Epithelial cell of esophagus (primary cell): ENCODE measurements around the gene DIP2C.

ENCODE experiments used
- DNase-seq: peaks from one replicate; pipeline ENCODE4 v3.0.0; 2010; ENCODE audit warnings: low read depth
- H3K4me3 ChIP-seq: 2 replicates; pipeline ENCODE4 v1.5.1; 2011; ENCODE audit warnings: mild to moderate bottlenecking, low read length, control low read depth
- CTCF ChIP-seq: IDR thresholded peaks from 2 replicates; pipeline ENCODE4 v1.5.1; 2011; ENCODE audit warnings: low read depth, mild to moderate bottlenecking, low read length, control low read depth, inconsistent platforms; ENCODE audit not compliant: insufficient read depth; ENCODE audit errors: missing control alignments

DIP2C gene

GRCh38 chr10:570628-571163 lies 118.8 kb downstream of the DIP2C start:
- H3K4me3 ChIP-seq, result no peak overlapping the region
- no peak for DNase-seq
- TF ChIP-seq CTCF, result no peak

DNA sequence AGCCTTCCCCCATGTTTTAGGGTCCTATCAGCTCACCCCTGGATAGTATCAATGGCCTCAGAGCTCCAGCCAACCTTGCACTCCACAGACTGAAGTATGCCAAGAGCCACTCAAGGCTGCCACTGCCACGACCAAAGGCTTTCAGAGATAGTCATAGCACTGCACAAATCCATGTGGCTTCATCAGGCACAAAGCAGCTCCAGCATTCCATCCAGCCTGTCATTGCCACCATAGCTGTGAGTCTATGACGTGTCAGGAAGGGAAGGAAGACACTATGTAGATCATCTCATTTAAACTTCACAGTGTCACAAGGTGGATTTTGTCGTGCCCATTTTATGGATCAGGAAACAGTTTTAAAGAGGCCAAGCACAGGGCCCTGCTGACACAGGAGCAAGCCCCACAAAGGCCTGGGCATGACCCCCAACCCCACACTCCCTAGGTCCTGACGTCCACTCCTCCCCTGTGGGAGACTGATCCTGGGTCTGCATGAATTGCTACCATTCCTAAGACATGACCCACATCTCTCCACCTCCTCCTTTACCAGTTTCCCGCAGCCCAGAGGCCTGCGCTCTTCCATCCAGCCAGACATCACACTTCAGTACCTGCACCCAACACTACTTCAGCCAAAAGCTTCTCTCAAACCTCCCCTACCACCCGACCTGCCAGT lies 119.4 kb downstream of the DIP2C start:
- no peak for DNase-seq
- no peak overlapping the region for H3K4me3 ChIP-seq
- TF ChIP-seq CTCF, result no peak

GRCh38 chr10:568848-569247 lies 120.6 kb downstream of the DIP2C start:
- no peak overlapping the region for H3K4me3 ChIP-seq
- no peak for TF ChIP-seq CTCF
- no peak for DNase-seq

- TF ChIP-seq CTCF, result no peak
- no peak for DNase-seq
- no peak overlapping the region for H3K4me3 ChIP-seq
Observed at GRCh38 chr10:567869-568268, 121.6 kb downstream of the DIP2C start.

DNA sequence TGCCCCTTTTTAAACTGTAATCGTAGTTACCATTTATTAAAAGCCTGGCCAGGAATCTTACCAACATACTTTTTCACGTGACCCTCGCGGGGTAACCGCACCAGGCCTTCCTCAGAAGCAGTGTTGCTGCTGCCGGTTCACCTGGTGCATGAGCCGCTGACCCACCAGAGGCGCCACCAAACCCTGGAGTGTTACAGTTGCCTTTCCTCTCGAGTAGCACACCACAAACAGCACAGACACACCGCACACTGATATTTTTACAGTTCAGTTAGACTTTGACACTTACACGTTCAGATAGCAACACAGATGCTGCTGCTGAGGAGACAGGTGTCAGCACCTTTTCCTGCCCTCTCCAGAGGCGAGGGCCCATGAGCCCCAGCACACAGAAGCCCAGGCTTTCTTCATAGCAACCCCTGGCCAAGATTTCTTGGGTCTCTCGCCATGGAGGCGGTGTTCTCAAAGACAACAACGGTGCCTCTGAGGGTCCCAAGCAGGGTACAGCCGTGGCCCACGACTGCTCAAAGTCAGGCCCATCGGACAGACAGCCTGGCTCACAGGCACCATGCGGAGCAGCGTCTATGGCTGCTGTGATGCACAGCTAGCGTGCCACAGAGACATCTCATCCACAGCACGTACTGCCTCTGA lies 123.1 kb downstream of the DIP2C start:
- H3K4me3 ChIP-seq, result no peak overlapping the region
- DNase-seq, result no peak
- no peak for TF ChIP-seq CTCF

DNA sequence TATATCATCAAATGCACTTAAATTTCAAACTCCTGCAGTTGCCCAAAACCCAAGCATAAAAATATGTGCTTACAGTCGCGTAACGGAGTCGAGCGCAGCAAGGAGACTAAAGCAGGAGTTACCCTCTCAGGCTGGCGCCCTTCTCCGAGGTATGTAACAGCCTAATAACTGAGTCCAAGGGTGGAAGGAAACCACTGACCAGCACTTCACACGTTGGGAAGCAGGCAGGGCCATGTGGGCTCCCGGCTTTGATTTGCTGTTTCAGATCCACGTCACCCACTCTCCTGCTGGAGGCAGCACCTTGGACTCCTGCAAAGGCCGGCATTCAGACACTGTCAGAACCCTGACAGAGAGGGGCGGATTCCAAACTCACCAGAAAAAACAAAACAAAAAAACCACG lies 123.8 kb downstream of the DIP2C start:
- no peak for TF ChIP-seq CTCF
- DNase-seq, result no peak
- no peak overlapping the region for H3K4me3 ChIP-seq
